KOPT-K1 (cell line): ENCODE results near the gene PRKAR2B.
"Not testable (repeated sequence)": the region's sequence is repeated elsewhere in the genome, so short reads cannot be mapped to it uniquely, and the experiment has no call there.

Experiments
- H3K27ac ChIP-seq: fragments of 200-600 bp; sonication (generic); 2 replicates; pipeline ENCODE4 v1.5.1; 2016; ENCODE audit warnings: antibody characterized with exemption, mild to moderate bottlenecking, low read depth, low read length; ENCODE audit not compliant: poor library complexity, severe bottlenecking
- H3K36me3 ChIP-seq: fragments of 200-600 bp; sonication (generic); 2 replicates; pipeline ENCODE4 v1.5.1; 2017; ENCODE audit warnings: antibody characterized with exemption, mild to moderate bottlenecking, low read length, moderate library complexity; ENCODE audit not compliant: insufficient read depth
- H3K9me3 ChIP-seq: fragments of 200-600 bp; sonication (generic); 2 replicates; pipeline ENCODE4 v1.5.1; 2017; ENCODE audit warnings: antibody characterized with exemption, low read length, mild to moderate bottlenecking; ENCODE audit not compliant: insufficient read depth, poor library complexity, severe bottlenecking

PRKAR2B gene

DNA sequence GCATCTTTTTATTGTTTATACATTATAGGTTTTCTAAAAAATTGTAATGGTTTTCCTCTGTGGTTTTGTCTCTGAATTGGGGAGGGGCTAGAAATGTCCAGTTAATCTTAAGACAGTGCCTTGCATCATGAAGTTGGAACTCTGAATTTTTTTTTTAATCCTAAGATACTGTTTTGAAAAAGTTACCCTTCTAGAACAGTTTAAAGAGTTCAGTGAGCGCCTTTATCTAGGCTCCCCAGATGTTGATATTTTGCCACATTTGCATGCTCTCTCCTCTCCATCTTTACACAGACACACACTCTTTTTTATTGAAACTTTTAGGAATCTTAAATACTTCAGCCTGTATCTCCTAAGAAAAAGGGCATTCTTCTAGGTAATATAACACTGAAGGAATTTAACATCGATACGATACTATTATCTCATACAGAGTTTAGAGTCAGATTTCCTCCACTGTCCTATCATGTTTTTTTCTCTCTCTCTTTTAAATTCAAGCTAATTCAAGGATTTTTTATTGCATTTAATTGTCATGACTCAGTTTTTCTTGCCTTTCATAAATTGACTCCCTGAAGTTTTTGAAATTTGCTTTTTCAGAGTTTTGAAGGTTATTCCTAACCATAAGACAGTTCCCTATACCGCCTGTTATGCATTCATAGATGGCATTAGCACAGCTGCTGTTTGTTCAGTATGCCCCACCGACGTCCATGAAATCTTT lies 31.5 kb downstream of the PRKAR2B start:
- no peak overlapping the region for H3K27ac ChIP-seq
- H3K9me3 ChIP-seq, result no peaks in the 10 kb centered on the region
- no peaks in the 10 kb centered on the region for H3K36me3 ChIP-seq

DNA sequence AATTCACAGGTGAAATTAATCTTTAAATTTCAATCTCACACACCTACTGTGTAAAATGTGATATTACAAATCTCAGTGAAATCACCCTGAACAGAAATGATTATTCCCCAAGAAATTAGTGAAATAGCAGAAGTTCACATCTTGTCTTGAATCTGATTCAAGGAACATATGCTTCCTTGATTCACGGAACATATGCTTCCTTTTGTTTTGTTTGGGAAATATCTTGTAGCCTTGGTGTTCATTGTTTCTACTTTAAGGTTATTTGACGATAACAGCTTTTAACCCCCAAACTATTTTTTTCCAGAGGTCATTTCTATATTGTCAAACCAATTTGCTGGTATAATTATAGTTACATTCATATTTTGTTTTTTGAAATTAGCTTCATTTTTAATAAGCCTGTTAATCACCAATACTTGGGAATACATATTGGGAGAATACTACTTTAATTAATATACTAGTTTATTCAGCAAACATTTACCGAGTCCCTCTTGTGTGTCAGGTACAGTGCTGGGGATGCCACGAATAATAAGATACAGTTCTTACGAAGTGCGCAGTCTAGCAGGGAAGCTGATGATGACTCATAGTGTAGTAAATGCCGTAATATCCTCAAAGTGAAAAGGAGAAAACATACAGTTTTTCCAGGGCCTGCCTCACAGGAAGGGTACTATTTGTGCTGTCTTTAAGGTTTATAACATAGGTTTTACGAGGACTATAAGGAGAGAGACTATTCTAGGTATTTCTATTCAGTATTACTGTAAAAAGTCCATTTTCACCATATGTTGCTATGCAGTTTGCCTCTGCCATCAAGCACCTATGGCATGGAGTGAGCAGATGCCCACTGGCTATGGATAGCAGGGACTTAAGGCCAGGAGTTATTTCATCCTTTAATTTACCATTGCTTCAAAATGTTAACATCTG lies 32.5 kb downstream of the PRKAR2B start:
- H3K27ac ChIP-seq, result no peak overlapping the region
- no peaks in the 10 kb centered on the region for H3K9me3 ChIP-seq
- H3K36me3 ChIP-seq, result no peaks in the 10 kb centered on the region

DNA sequence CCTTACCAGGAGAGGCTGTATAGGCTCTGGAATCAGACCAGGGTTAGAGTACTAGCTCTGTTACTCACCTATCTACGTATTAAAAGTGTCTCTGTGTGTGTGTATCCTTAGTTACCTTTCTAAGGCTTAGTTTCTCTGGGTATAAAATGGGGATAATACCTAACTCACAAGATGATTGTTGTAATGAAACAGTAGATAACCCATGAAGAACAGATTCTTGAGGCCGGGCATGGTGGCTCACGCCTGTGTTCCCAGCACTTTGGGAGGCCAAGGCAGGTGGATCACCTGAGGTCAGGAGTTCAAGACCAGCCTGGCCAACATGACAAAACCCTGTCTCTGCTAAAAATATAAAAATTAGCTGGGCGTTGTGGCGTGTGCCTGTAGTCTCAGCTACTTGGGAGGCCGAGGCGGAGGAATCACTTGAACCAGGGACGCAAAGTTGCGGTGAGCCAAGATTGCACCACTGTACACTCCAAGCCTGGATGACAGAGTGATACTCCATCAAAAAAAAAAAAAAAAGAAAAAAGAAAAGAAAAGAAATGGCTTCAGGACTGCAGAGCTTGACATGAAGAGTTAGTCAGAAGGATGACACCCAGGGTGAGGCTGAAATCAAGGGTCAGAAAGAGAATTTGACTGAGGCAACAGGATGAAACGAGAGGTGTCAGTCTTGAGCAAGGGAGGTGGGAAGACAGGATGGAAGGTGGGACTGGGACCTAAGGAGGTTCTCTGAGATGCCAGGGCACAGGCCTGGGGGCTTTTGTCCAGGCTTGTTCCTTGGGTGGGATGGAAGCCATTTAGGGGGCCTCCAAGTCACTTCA lies 33.4 kb downstream of the PRKAR2B start:
- Histone ChIP-seq H3K9me3 (no peaks in the 10 kb centered on the region), H3K36me3 (no peaks in the 10 kb centered on the region), H3K27ac (no peak overlapping the region)

DNA sequence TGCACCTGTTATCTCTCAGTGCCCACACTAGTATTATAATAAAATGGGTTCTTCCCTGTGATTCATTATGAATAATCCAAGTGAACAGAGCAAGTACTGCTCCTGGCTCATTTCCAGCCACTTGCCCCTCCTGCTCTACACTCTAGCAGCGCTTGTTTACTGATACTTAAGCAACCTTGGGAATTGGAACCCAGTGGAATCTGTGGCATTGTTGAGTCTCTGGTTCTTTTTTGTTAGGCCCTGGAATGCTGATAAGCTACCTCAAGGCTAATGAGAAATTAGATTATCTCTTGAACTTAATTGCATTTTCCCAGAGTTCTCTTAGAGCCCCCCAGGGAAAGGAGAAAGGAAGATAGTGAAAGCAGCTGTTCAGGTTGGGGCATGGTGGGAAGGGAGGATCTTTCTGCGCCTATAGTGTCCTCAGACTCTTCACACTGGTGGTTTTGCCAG lies 34.0 kb downstream of the PRKAR2B start:
- H3K9me3 ChIP-seq, result no peaks in the 10 kb centered on the region
- H3K36me3 ChIP-seq, result no peaks in the 10 kb centered on the region
- no peak overlapping the region for H3K27ac ChIP-seq

DNA sequence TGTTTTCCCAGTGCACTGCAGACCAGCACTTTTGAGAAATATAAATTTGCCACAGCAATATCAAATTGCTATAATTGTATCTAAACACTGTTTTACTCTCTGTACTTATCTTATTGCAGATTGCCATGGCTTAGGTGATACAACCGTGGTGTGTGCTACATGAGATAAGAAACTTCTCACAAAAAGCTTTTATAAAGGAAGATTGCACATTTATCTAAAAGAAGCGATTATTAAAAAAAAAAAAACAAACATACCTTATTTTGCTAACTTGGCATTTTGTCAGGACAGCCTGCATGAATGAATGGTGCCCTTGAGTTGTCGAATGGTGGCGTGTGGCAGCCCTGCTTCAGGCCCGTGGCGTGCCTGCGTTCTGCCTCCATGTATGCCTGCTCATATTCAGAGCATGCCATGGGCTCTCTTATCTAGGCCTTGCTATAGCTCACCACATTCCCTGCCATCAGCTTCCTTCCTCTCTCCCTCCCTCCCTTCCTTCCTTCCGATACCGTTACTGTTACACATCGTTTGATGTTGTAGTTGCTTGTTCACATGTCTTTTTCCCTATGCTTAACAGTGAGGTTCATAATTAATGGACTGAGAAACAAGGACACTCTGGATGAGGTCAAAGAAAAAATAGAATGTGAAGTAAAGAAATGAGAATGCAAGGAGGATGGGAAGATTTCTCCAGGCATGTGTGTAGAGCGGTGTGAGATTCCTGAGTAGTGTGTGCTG lies 34.9 kb downstream of the PRKAR2B start:
- Histone ChIP-seq H3K27ac (no peak overlapping the region), H3K36me3 (no peaks in the 10 kb centered on the region), H3K9me3 (no peaks in the 10 kb centered on the region)

DNA sequence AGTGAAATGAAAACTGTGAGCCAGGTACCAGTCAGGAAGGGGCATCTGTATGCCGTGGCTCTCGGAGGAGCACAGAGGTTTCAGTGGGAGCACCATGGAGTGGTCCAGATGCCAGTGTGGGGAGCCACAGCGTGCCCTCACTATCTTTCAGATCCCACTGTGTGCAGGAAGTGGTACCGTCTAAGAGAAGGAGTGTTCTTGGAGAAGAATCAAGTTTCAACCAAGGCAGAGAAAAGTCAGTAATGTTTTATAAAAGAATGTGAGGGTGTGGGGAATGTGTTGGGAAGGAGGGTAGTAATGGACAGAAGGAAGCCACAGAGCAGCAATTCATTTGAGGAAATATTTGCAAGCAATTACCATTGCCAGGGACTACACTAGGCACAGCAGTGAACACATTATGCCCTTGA lies 35.6 kb downstream of the PRKAR2B start:
- Histone ChIP-seq H3K9me3 (no peaks in the 10 kb centered on the region), H3K36me3 (no peaks in the 10 kb centered on the region), H3K27ac (no peak overlapping the region)

DNA sequence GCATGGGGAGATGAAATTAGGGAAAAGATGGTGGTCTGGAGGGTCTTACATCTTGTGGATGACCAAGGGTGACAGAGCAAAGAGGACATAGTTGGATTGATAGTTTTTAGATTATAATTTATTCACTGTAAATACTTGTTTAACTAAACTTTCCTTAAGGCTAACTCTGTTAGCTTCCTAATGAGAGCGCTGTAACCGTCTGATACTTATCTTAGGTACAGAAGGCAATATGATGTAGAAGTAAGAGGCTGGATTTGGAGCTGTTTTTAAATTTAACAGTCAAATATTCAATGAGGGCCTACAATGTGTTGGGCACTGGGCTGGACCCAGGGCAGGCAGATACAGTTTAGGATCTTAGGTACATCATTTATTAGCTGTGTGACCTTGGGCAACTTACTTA lies 36.0 kb downstream of the PRKAR2B start:
- Histone ChIP-seq H3K27ac (no peak overlapping the region), H3K36me3 (no peaks in the 10 kb centered on the region), H3K9me3 (no peaks in the 10 kb centered on the region)

DNA sequence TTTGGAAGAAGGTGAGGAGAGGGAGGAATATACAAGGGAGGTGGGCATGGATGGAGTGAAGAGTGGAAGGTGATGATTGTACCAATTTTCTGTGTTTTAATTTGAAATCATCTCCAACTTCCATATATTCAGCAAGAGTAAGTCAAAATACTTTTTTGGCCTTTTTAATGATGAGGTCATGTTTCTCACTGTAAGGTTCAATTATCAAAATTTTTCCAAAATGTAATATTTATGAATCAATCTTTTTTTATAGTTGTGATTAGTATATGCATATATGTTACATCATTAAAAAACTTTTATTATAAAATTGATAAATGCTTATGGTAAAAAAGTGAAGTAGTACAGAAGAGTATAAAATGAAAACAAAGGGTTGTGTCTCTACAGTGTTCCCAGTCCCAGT lies 40.7 kb downstream of the PRKAR2B start:
- Histone ChIP-seq H3K9me3 (no peaks in the 10 kb centered on the region), H3K36me3 (no peaks in the 10 kb centered on the region), H3K27ac (no peak overlapping the region)

DNA sequence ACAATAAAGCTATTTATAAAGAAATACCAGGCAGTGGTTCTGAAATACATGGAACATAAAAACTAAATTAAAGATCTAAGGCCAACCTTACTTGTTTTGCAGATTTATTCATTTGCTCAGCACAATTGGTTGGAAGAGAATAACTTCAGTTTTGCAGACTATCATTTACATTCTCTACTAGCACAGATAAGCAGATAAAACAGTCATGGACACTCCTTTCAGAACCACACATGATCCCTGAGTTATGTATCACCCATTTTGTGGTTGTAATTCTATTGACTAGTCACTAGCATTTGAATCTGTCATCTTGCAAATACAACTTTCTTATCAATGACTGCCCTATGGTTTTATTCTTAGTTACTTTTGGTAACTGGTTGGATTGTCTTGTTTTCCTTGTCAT lies 45.1 kb downstream of the PRKAR2B start:
- no peaks in the 10 kb centered on the region for H3K36me3 ChIP-seq
- H3K27ac ChIP-seq, result no peak overlapping the region
- no peaks in the 10 kb centered on the region for H3K9me3 ChIP-seq

DNA sequence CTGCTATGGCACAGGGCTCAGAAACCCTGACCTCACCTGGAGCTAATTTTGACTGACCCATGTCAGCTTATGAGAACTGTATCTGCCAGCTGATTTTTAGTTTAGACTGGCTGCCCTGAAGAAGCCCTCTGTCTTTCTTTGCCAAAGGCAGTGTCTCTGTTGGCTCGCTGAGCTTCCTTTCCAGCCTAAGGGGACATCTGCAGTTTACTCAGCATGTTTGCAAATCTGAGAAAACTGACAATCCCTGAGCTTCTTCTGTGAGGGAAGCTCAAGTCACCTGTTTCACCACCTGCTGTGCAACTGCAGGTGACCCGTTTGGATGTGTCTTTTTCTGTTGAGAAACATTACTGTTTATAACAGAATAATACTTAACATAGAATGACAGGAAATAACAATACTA lies 46.0 kb downstream of the PRKAR2B start:
- H3K27ac ChIP-seq, result peak overlapping the region; percentile 26
- no peaks in the 10 kb centered on the region for H3K9me3 ChIP-seq
- H3K36me3 ChIP-seq, result no peaks in the 10 kb centered on the region

DNA sequence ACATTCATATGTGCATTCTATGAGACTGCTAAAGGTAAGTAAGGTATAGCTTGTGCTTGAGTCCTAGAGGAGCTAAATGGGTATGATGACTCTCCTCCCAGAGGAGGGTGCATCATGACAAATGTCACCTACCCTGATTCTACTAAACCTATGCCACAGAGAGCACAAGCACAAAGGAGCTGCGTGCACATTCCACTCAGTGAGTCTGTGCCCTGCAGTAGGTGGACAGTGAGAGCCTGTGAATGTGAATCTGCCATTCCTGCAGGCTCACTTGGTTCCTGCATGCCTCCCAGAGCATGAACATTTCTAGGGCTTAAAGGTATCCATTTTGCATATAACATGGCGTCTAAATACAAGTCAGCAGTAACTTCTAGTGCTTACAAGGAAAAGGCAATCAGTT lies 46.8 kb downstream of the PRKAR2B start:
- Histone ChIP-seq H3K36me3 (no peaks in the 10 kb centered on the region), H3K9me3 (no peaks in the 10 kb centered on the region), H3K27ac (peak overlapping the region; percentile 18)

DNA sequence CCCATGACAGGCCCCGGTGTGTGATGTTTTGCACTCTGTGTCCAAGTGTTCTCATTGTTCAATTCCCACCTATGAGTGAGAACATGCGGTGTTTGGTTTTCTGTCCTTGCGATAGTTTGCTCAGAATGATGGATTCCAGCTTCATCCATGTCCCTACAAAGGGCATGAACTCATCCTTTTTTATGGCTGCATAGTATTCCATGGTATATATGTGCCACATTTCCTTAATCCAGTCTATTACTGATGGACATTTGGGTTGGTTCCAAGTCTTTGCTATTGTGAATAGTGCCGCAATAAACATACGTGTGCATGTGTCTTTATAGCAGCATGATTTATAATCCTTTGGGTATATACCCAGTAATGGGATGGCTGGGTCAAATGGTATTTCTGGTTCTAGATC lies 49.2 kb downstream of the PRKAR2B start:
- H3K9me3 ChIP-seq, H3K36me3 ChIP-seq, H3K27ac ChIP-seq: not testable (repeated sequence)

DNA sequence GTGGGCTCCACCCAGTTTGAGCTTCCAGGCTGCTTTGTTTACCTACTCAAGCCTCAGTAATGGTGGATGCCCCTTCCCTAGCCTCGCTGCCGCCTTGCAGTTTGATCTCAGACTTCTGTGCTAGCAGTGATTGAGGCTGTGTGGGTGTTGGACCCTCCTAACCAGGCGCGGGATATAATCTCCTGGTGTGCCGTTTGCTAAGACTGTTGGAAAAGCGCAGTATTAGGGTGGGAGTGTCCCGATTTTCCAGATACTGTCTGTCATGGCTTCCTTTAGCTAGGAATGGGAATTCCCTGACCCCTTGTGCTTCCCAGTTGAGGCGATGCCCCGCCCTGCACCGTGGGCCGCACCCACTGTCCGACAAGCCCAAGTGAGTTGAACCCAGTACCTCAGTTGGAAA lies 54.6 kb downstream of the PRKAR2B start:
- not testable (repeated sequence) for H3K9me3 ChIP-seq, H3K27ac ChIP-seq, H3K36me3 ChIP-seq

DNA sequence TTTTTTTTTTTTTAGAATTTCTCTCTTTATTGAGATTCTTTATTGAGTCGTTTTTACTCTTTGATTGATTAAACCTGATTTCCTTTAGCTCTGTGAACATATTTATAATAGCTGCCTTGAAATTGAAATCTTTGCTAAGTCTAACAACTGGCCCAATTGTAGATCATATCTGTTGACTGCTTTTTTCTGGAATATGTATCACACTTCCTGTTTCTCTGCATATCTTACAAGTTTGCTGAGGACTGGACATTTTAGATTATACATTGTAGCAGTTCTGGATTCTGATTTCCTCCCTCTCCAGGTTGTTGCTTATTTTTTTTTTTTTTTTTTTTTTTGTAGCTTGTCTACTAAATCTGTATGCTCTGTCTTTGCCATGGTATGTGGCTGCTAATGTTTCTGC lies 56.3 kb downstream of the PRKAR2B start:
- H3K27ac ChIP-seq, result no peak overlapping the region
- peaks cover 3% of the 10 kb centered on the region for H3K9me3 ChIP-seq
- H3K36me3 ChIP-seq, result no peaks in the 10 kb centered on the region
